HepG2 (cell line): ENCODE data around the gene SPAG4. TPM values are rescaled to one million over a fixed set of nuclear protein-coding genes. Genes with fewer than 3 reads are reported as not detected.

Experiments
- ATM ChIP-seq: fragments of 450-650 bp; IDR thresholded peaks from 2 replicates; pipeline ENCODE4 v1.7.1; 2017; ENCODE audit warnings: mild to moderate bottlenecking, borderline replicate concordance
- CBFB ChIP-seq: sonication (generic); formaldehyde crosslinking; IDR thresholded peaks from 2 replicates; pipeline ENCODE4 v1.4.0; 2020; ENCODE audit warnings: missing genetic modification reagents
- CHD4 ChIP-seq: fragments of 200-600 bp; sonication (generic); IDR thresholded peaks from 2 replicates; pipeline ENCODE4 v1.7.0; 2017; ENCODE audit warnings: mild to moderate bottlenecking, low read length, borderline replicate concordance
- ELF4 ChIP-seq: sonication (generic); formaldehyde crosslinking; IDR thresholded peaks from 2 replicates; pipeline ENCODE4 v1.5.0; 2020; ENCODE audit warnings: missing genetic modification reagents, mild to moderate bottlenecking, moderate library complexity, borderline replicate concordance
- GABPB1 ChIP-seq: IDR thresholded peaks from 2 replicates; pipeline ENCODE4 v1.6.1; 2016; ENCODE audit warnings: mild to moderate bottlenecking, missing genetic modification reagents, moderate library complexity, missing compliant biosample characterization
- NFIC ChIP-seq: IDR thresholded peaks from 2 replicates; pipeline ENCODE4 v1.6.1; 2012; ENCODE audit warnings: mild to moderate bottlenecking, low read length, inconsistent platforms
- NR2F6 ChIP-seq, 2 experiments: IDR thresholded peaks; 2 replicates each; pipeline ENCODE4 v1.6.1; 2016; ENCODE audit warnings: antibody characterized with exemption in 1 of 2, mild to moderate bottlenecking in 1 of 2
- PRDM10 ChIP-seq: sonication (generic); formaldehyde crosslinking; IDR thresholded peaks from 2 replicates; pipeline ENCODE4 v1.4.0; 2020; ENCODE audit warnings: low read depth, missing genetic modification reagents
- RAD51 ChIP-seq: fragments of 450-650 bp; IDR thresholded peaks from 2 replicates; pipeline ENCODE4 v1.6.1; 2016; ENCODE audit warnings: borderline replicate concordance
- RBAK ChIP-seq: sonication (generic); formaldehyde crosslinking; IDR thresholded peaks from 2 replicates; pipeline ENCODE4 v1.5.1; 2020; ENCODE audit warnings: mild to moderate bottlenecking, missing genetic modification reagents
- STAG1 ChIP-seq: sonication (generic); formaldehyde crosslinking; IDR thresholded peaks from 2 replicates; pipeline ENCODE4 v1.4.0; 2020; ENCODE audit warnings: missing genetic modification reagents
- THAP11 ChIP-seq: IDR thresholded peaks from 2 replicates; pipeline ENCODE4 v1.6.1; 2016; ENCODE audit warnings: missing biosample characterization, missing genetic modification reagents
- THYN1 ChIP-seq: sonication (generic); formaldehyde crosslinking; IDR thresholded peaks from 2 replicates; pipeline ENCODE4 v1.8.1; 2023; ENCODE audit warnings: low read depth, mild to moderate bottlenecking, moderate library complexity, missing genetic modification reagents, borderline replicate concordance
- ZNF121 ChIP-seq: sonication (generic); formaldehyde crosslinking; IDR thresholded peaks from 2 replicates; pipeline ENCODE4 v1.5.0; 2020; ENCODE audit warnings: mild to moderate bottlenecking, missing genetic modification reagents
- ZNF232 ChIP-seq: sonication (generic); formaldehyde crosslinking; IDR thresholded peaks from 2 replicates; pipeline ENCODE4 v1.4.0; 2020; ENCODE audit warnings: missing genetic modification reagents, borderline replicate concordance
- ZNF547 ChIP-seq: sonication (generic); formaldehyde crosslinking; IDR thresholded peaks from 2 replicates; pipeline ENCODE4 v1.5.1; 2020; ENCODE audit warnings: mild to moderate bottlenecking, missing genetic modification reagents
- ZNF615 ChIP-seq: sonication (generic); formaldehyde crosslinking; IDR thresholded peaks from 2 replicates; pipeline ENCODE4 v1.5.0; 2020; ENCODE audit warnings: mild to moderate bottlenecking, missing genetic modification reagents, borderline replicate concordance
- ZNF713 ChIP-seq: sonication (generic); formaldehyde crosslinking; IDR thresholded peaks from 2 replicates; pipeline ENCODE4 v1.4.0; 2020; ENCODE audit warnings: mild to moderate bottlenecking, missing genetic modification reagents
- ZNF841 ChIP-seq: sonication (generic); formaldehyde crosslinking; IDR thresholded peaks from 2 replicates; pipeline ENCODE4 v1.8.1; 2023; ENCODE audit warnings: missing genetic modification reagents, borderline replicate concordance
- polyA plus RNA-seq, 8 experiments: library from polyadenylated mRNA; depleted of rRNA in 3 of 8; stranded (reverse) in 7 of 8; unstranded in 1 of 8; fragments of >200 nt; fragmentation: Illumina TruSeq in 4 of 8; extraction: Trizol in 4 of 8; gene quantifications; 2 replicates each; pipeline versions ENCODE4 v1.2.1 to v1.2.3, GENCODE V29; 2011 to 2016; ENCODE audit warnings: low read depth in 4 of 8, missing spikeins in 1 of 8, mixed read lengths in 1 of 8; ENCODE audit not compliant: insufficient read depth in 1 of 8
- total RNA-seq, 5 experiments: library from RNA; depleted of rRNA; stranded (reverse); fragments of >200 nt; fragmentation: Illumina TruSeq; extraction: Trizol; gene quantifications; 2 replicates each; pipeline ENCODE4 v1.2.3, GENCODE V29; 2016; ENCODE audit warnings: low read depth in 1 of 5
- TF ChIP-seq, protein P1 (sequence below): sonication (generic); formaldehyde crosslinking; IDR thresholded peaks from 2 replicates; pipeline ENCODE4 v1.8.0; 2022; ENCODE audit warnings: mild to moderate bottlenecking, missing genetic modification reagents; ENCODE audit not compliant: insufficient replicate concordance
- TF ChIP-seq, protein P2 (sequence below): IDR thresholded peaks from 2 replicates; pipeline ENCODE4 v1.6.1; 2012; ENCODE audit warnings: inconsistent platforms

Gene SPAG4
- total and polyA plus RNA-seq, 2 of the 13 experiments (the other 11 are each of a cell fraction or from before 2014, with no cell fraction given): 5.8 to 137 TPM

- TF ChIP-seq ZNF713 (CRISPR knock-in tag) (peak; percentile 62; the same call in 1 of the 2 replicates), NFIC (no peak), RAD51 (no peak), THYN1 (no peak), ELF4 (CRISPR knock-in tag) (no peak), PRDM10 (peak; percentile 64; the same call in 1 of the 2 replicates), STAG1 (CRISPR knock-in tag) (peak; percentile 60), CHD4 (no peak), RBAK (CRISPR knock-in tag) (no peak; the same call in 1 of the 2 replicates), GABPB1 (CRISPR knock-in tag) (peak; percentile 83), THAP11 (CRISPR knock-in tag) (peak; percentile 76), NR2F6 (IDR thresholded peaks at IDR 0.05) (peak; percentile 58; the same call in 1 of the 2 replicates), NR2F6 (CRISPR knock-in tag; IDR thresholded peaks at IDR 0.05) (peak; percentile 55; the same call in 1 of the 2 replicates), ZNF547 (peak; percentile 97), ZNF841 (CRISPR knock-in tag) (no peak), ZNF121 (CRISPR knock-in tag) (no peak), CBFB (peak; percentile 17; the same call in 1 of the 2 replicates), ZNF615 (CRISPR knock-in tag) (no peak), ATM (no peak), ZNF232 (CRISPR knock-in tag) (peak; percentile 67; the same call in 1 of the 2 replicates)
- TF ChIP-seq, protein P1, sequence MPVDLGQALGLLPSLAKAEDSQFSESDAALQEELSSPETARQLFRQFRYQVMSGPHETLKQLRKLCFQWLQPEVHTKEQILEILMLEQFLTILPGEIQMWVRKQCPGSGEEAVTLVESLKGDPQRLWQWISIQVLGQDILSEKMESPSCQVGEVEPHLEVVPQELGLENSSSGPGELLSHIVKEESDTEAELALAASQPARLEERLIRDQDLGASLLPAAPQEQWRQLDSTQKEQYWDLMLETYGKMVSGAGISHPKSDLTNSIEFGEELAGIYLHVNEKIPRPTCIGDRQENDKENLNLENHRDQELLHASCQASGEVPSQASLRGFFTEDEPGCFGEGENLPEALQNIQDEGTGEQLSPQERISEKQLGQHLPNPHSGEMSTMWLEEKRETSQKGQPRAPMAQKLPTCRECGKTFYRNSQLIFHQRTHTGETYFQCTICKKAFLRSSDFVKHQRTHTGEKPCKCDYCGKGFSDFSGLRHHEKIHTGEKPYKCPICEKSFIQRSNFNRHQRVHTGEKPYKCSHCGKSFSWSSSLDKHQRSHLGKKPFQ (CRISPR knock-in tag): peak; percentile 96
- TF ChIP-seq, protein P2, sequence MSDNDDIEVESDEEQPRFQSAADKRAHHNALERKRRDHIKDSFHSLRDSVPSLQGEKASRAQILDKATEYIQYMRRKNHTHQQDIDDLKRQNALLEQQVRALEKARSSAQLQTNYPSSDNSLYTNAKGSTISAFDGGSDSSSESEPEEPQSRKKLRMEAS: peak; percentile 98
Observed at GRCh38 chr20:35619196-35620095, 3.8 kb downstream of the SPAG4 start (continued).
